ENCODE measurements around the gene CCL21. TPM values are rescaled to one million over a fixed set of nuclear protein-coding genes. Genes with fewer than 3 reads are reported as not detected.
A peak's percentile ranks its signal among the peaks of the same experiment; 100 is the strongest.

CCL21 gene
- total RNA-seq, 1 donor from 2014 or later = not detected

GRCh38 chr9:34684145-34684544, 25.8 kb downstream of the CCL21 start:
- Mint-ChIP-seq H3K27ac (no peak overlapping the region), H3K27me3 (ENCODE audit: low read depth) (no peaks in the 10 kb centered on the region), H3K4me1 (ENCODE audit: low read depth) (peaks cover 2% of the 10 kb centered on the region), H3K4me3 (ENCODE audit: low read depth) (no peak overlapping the region), H3K9me3 (no peaks in the 10 kb centered on the region), H3K36me3 (ENCODE audit: low read depth) (peaks cover 4% of the 10 kb centered on the region)
- DNase-seq (ENCODE audit: low spot score) = no peak
- intact Hi-C loops (cut with micrococcal nuclease) = no loop called here

GRCh38 chr9:34675869-34676268, 34.1 kb downstream of the CCL21 start:
- Mint-ChIP-seq H3K4me1 (ENCODE audit: low read depth) (no peaks in the 10 kb centered on the region), H3K36me3 (ENCODE audit: low read depth) (no peaks in the 10 kb centered on the region), H3K27me3 (ENCODE audit: low read depth) (no peaks in the 10 kb centered on the region), H3K27ac (no peak overlapping the region), H3K9me3 (no peaks in the 10 kb centered on the region), H3K4me3 (ENCODE audit: low read depth) (no peak overlapping the region)
- no peak for DNase-seq (ENCODE audit: low spot score)
- intact Hi-C loops (cut with micrococcal nuclease) = no loop called here

- H3K4me1 Mint-ChIP-seq (ENCODE audit: low read depth) = no peaks in the 10 kb centered on the region
- DNase-seq (ENCODE audit: low spot score) = peak; percentile 31
- no peaks in the 10 kb centered on the region for H3K36me3 Mint-ChIP-seq (ENCODE audit: low read depth)
- no peak overlapping the region for H3K4me3 Mint-ChIP-seq (ENCODE audit: low read depth)
- H3K27ac Mint-ChIP-seq = no peak overlapping the region
- H3K27me3 Mint-ChIP-seq (ENCODE audit: low read depth) = no peaks in the 10 kb centered on the region
- intact Hi-C loops (cut with micrococcal nuclease) = no loop called here
- H3K9me3 Mint-ChIP-seq = no peaks in the 10 kb centered on the region
Observed at GRCh38 chr9:34675048-34675714, 34.8 kb downstream of the CCL21 start.

- Mint-ChIP-seq H3K27me3 (ENCODE audit: low read depth) (no peaks in the 10 kb centered on the region), H3K4me3 (ENCODE audit: low read depth) (no peak overlapping the region), H3K9me3 (peaks cover 5% of the 10 kb centered on the region), H3K36me3 (ENCODE audit: low read depth) (peaks cover 5% of the 10 kb centered on the region), H3K27ac (no peak overlapping the region), H3K4me1 (ENCODE audit: low read depth) (no peaks in the 10 kb centered on the region)
- intact Hi-C loops (cut with micrococcal nuclease) = no loop called here
- no peak for DNase-seq (ENCODE audit: low spot score)
Observed at GRCh38 chr9:34674440-34674839, 35.5 kb downstream of the CCL21 start.

- peaks cover 9% of the 10 kb centered on the region for H3K9me3 Mint-ChIP-seq
Observed at GRCh38 chr9:34671307-34671706, 38.6 kb downstream of the CCL21 start.

GRCh38 chr9:34669809-34670562, 40.0 kb downstream of the CCL21 start:
- no peak overlapping the region for H3K4me3 Mint-ChIP-seq (ENCODE audit: low read depth)
- no peak overlapping the region for H3K27ac Mint-ChIP-seq
- H3K36me3 Mint-ChIP-seq (ENCODE audit: low read depth) = peaks cover 19% of the 10 kb centered on the region
- H3K9me3 Mint-ChIP-seq = peaks cover 9% of the 10 kb centered on the region
- H3K27me3 Mint-ChIP-seq (ENCODE audit: low read depth) = no peaks in the 10 kb centered on the region
- no peak for DNase-seq (ENCODE audit: low spot score)
- intact Hi-C loops (cut with micrococcal nuclease) = no loop called here
- H3K4me1 Mint-ChIP-seq (ENCODE audit: low read depth) = peaks cover 4% of the 10 kb centered on the region

More at GRCh38 chr9:34671307-34671706, 38.6 kb downstream of the CCL21 start:
- intact Hi-C loops (cut with micrococcal nuclease) = no loop called here
- no peak overlapping the region for H3K27ac Mint-ChIP-seq
- no peaks in the 10 kb centered on the region for H3K4me1 Mint-ChIP-seq (ENCODE audit: low read depth)
- H3K27me3 Mint-ChIP-seq (ENCODE audit: low read depth) = no peaks in the 10 kb centered on the region
- no peak overlapping the region for H3K4me3 Mint-ChIP-seq (ENCODE audit: low read depth)
- no peak for DNase-seq (ENCODE audit: low spot score)
- peaks cover 19% of the 10 kb centered on the region for H3K36me3 Mint-ChIP-seq (ENCODE audit: low read depth)

GRCh38 chr9:34665381-34666250, 44.3 kb downstream of the CCL21 start:
- Mint-ChIP-seq H3K4me3 (ENCODE audit: low read depth) (peak overlapping the region; percentile 85), H3K9me3 (peaks cover 9% of the 10 kb centered on the region), H3K36me3 (ENCODE audit: low read depth) (peaks cover 34% of the 10 kb centered on the region), H3K27me3 (ENCODE audit: low read depth) (no peaks in the 10 kb centered on the region), H3K27ac (peak overlapping the region; percentile 82), H3K4me1 (ENCODE audit: low read depth) (peaks cover 34% of the 10 kb centered on the region)
- intact Hi-C loops (cut with micrococcal nuclease) = loop anchor here (2.0 kb wide), 2 partner anchors 19 to 27 kb away; partner anchors contain the start of gene GALT
- peak; percentile 83 for DNase-seq (ENCODE audit: low spot score)

GRCh38 chr9:34665067-34665380, 44.9 kb downstream of the CCL21 start:
- Mint-ChIP-seq H3K27ac (peak overlapping the region; percentile 77), H3K9me3 (peaks cover 9% of the 10 kb centered on the region), H3K4me1 (ENCODE audit: low read depth) (peaks cover 34% of the 10 kb centered on the region), H3K36me3 (ENCODE audit: low read depth) (peaks cover 37% of the 10 kb centered on the region), H3K27me3 (ENCODE audit: low read depth) (no peaks in the 10 kb centered on the region), H3K4me3 (ENCODE audit: low read depth) (peak overlapping the region; percentile 85)
- intact Hi-C loops (cut with micrococcal nuclease) = loop anchor here (2.0 kb wide), 2 partner anchors 18 to 26 kb away; partner anchors contain the start of gene GALT
- no peak for DNase-seq (ENCODE audit: low spot score)

GRCh38 chr9:34664281-34665066, 45.5 kb downstream of the CCL21 start:
- peak overlapping the region; percentile 77 for H3K27ac Mint-ChIP-seq
- peak; percentile 70 for DNase-seq (ENCODE audit: low spot score)
- H3K27me3 Mint-ChIP-seq (ENCODE audit: low read depth) = no peaks in the 10 kb centered on the region
- intact Hi-C loops (cut with micrococcal nuclease) = loop anchor here (1.0 to 2.0 kb wide), 3 partner anchors 18 to 38 kb away; partner anchors contain the start of gene GALT
- peaks cover 5% of the 10 kb centered on the region for H3K9me3 Mint-ChIP-seq
- peak overlapping the region; percentile 85 for H3K4me3 Mint-ChIP-seq (ENCODE audit: low read depth)
- H3K4me1 Mint-ChIP-seq (ENCODE audit: low read depth) = peaks cover 34% of the 10 kb centered on the region
- peaks cover 32% of the 10 kb centered on the region for H3K36me3 Mint-ChIP-seq (ENCODE audit: low read depth)

GRCh38 chr9:34663303-34663605, 46.7 kb downstream of the CCL21 start:
- Mint-ChIP-seq H3K4me1 (ENCODE audit: low read depth) (peaks cover 34% of the 10 kb centered on the region), H3K36me3 (ENCODE audit: low read depth) (peaks cover 24% of the 10 kb centered on the region), H3K27me3 (ENCODE audit: low read depth) (no peaks in the 10 kb centered on the region), H3K9me3 (no peaks in the 10 kb centered on the region), H3K27ac (peak overlapping the region; percentile 77), H3K4me3 (ENCODE audit: low read depth) (peak overlapping the region; percentile 31)
- peak; percentile 28 for DNase-seq (ENCODE audit: low spot score)
- intact Hi-C loops (cut with micrococcal nuclease) = no loop called here

GRCh38 chr9:34662526-34663302, 47.2 kb downstream of the CCL21 start, which contains the start of gene CCL27:
Gene CCL27 (minus strand): TSS chr9:34662657. CDS start chr9:34662633, 24 bp downstream.
- H3K4me3 Mint-ChIP-seq (ENCODE audit: low read depth) = peak within 1 kb of the TSS; percentile 31
- H3K9me3 Mint-ChIP-seq = no peaks in the 10 kb centered on the region
- intact Hi-C loops (cut with micrococcal nuclease) = no loop called here
- H3K27me3 Mint-ChIP-seq (ENCODE audit: low read depth) = no peaks in the 10 kb centered on the region
- peaks cover 34% of the 10 kb centered on the region for H3K4me1 Mint-ChIP-seq (ENCODE audit: low read depth)
- H3K36me3 Mint-ChIP-seq (ENCODE audit: low read depth) = peaks cover 19% of the 10 kb centered on the region
- DNase-seq (ENCODE audit: low spot score) = no peak
- H3K27ac Mint-ChIP-seq = peak within 1 kb of the TSS; percentile 77

Data from activated T-helper 2 cell treated with anti-CD3 and anti-CD28 coated beads, Interferon-gamma antibody, Interleukin-2, Interleukin-4, amounts not matched to agents 10 μg/mL and 5 μg/mL and 100 μg/mL, durations not matched to agents 14 hours and 24 hours and 36 hours (primary cell).